ENCODE data around the gene UST. TPM values are rescaled to one million over a fixed set of nuclear protein-coding genes. Genes with fewer than 3 reads are reported as not detected.

The UST gene
- total and polyA plus RNA-seq, 2 of the 8 experiments (the other 6 are each of a cell fraction or from before 2014, with no cell fraction given): 13.5 to 34.5 TPM

DNA sequence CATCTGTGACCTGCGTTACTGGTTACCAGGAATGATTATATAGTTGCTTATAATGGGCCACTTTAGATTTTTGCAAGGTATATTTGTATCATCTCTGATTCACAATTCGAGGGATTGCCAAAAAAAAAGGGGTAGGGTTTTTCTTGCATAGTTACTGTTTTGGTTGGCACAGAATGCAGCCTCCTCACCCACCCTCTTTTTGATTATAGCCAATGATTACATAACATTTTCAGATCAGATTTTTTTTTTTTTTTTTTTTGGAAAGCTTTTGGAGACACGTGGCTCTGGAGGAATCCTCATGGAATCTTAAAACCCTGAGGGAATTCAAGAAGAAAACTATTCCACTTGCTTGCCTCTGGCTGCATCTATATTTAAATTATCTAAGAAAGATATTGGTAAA, 53.7 kb downstream of the UST start:
- Histone ChIP-seq H3K27me3 (replicated peaks in 1 of 4; ENCODE audit: control insufficient read depth in 3 of 4, extremely low read depth in 1 of 4, insufficient read depth in 3 of 4, low read length in 3 of 4) (peaks cover 0 to 1% (median 0%) of the 10 kb centered on the region in 4 experiments; a peak in 1 of 7 replicates), H3K27ac (ENCODE audit: low read depth, low read length) (no peak overlapping the region), H2BK120ac (replicated peaks; ENCODE audit: low read depth, low read length) (no peak overlapping the region), H3K79me1 (ENCODE audit: low read depth, low read length) (peaks cover 18% of the 10 kb centered on the region), H2AK5ac (ENCODE audit: low read depth, low read length) (no peak overlapping the region), H2BK12ac (ENCODE audit: low read depth, low read length) (no peak overlapping the region), H3K56ac (replicated peaks; ENCODE audit: insufficient read length, low read depth, low read length) (no peak overlapping the region), H3K23me2 (ENCODE audit: low read depth, low read length) (no peaks in the 10 kb centered on the region), H3K9me3 (ENCODE audit: insufficient read depth in 2 of 2, low read depth in 1 of 2, low read length in 1 of 2) (no peaks in the 10 kb centered on the region), H4K91ac (replicated peaks; ENCODE audit: insufficient read length, low read length) (no peak overlapping the region), H2AFZ (ENCODE audit: low read length) (no peak overlapping the region), H3K14ac (ENCODE audit: insufficient read length) (no peak overlapping the region), H3K4me2 (ENCODE audit: insufficient read depth in 1 of 2, low read depth in 2 of 2, low read length in 2 of 2) (no peak overlapping the region), H2BK5ac (ENCODE audit: low read depth, low read length) (no peak overlapping the region), H2BK20ac (ENCODE audit: low read length) (no peak overlapping the region), H4K5ac (ENCODE audit: insufficient read length, low read depth, low read length) (no peak overlapping the region), H3K23ac (ENCODE audit: insufficient read length) (no peak overlapping the region), H3K18ac (ENCODE audit: extremely low read depth, low read length) (no peak overlapping the region), H3K4me1 (replicated peaks in 1 of 4; ENCODE audit: control insufficient read depth in 3 of 4, insufficient read depth in 4 of 4, low read length in 3 of 4) (peaks cover 3 to 11% (median 7%) of the 10 kb centered on the region in 4 experiments; a peak in 5 of 7 replicates), H3K9ac (replicated peaks in 1 of 4; ENCODE audit: extremely low read depth in 1 of 4, low read depth in 3 of 4, low read length in 3 of 4) (no peak overlapping the region), H3K36me3 (ENCODE audit: control insufficient read depth in 2 of 4, insufficient read depth in 4 of 4, low read length in 3 of 4) (no peaks in the 10 kb centered on the region), H4K8ac (ENCODE audit: extremely low read depth, insufficient read depth, low read length) (no peak overlapping the region), H3K4ac (replicated peaks; ENCODE audit: insufficient read length, low read depth, low read length) (no peak overlapping the region), H3K4me3 (ENCODE audit: extremely low read depth in 1 of 4, insufficient read depth in 2 of 4, low read depth in 3 of 4, low read length in 4 of 4) (no peak overlapping the region), H4K20me1 (replicated peaks in 1 of 2; ENCODE audit: control insufficient read depth in 1 of 2, insufficient read depth in 2 of 2, low read length in 2 of 2) (peaks cover 0 to 14% of the 10 kb centered on the region in 2 experiments), H2BK15ac (ENCODE audit: low read length) (no peak overlapping the region), H3K79me2 (ENCODE audit: control insufficient read depth in 1 of 2, insufficient read depth in 2 of 2, low read length in 2 of 2) (peaks cover 19 to 96% of the 10 kb centered on the region in 2 experiments)
- ChIA-PET CTCF (ENCODE audit: partially characterized antibody) (interaction anchor here (0.8 to 1.2 kb wide), 2 partner anchors 16 to 47 kb away, joined by 3 read pairs; no protein-coding TSS in a partner anchor), POLR2A (ENCODE audit: partially characterized antibody) (interaction anchor here (0.9 to 1.0 kb wide), 2 partner anchors 9 to 11 kb away, joined by 3 to 4 read pairs; no protein-coding TSS in a partner anchor)
- DNase-seq (ENCODE audit: low read depth in 1 of 2, low spot score in 2 of 2): no peak
- 92% methylated on average over 3 of the region's 3 CpGs; no CpG with 5 or more reads in 1 of the 2 experiments for WGBS, 2 experiments (ENCODE audit: extremely low coverage in 1 of 2, insufficient coverage in 1 of 2, insufficient read length in 1 of 2, insufficient replicate concordance in 2 of 2, low coverage in 1 of 2, low lambda C conversion rate in 2 of 2, missing lambda C conversion rate in 1 of 2)
- TF ChIP-seq PHF8 (conservative IDR thresholded peaks at IDR 0.05; ENCODE audit: low read depth, low read length) (no peak), NRF1 (IDR thresholded peaks at IDR 0.05; ENCODE audit: low read depth, low read length) (no peak), RNF2 (IDR thresholded peaks at IDR 0.05; ENCODE audit: borderline replicate concordance, low read depth, low read length, missing control alignments, poor library complexity, severe bottlenecking) (no peak), TBP (IDR thresholded peaks at IDR 0.05; ENCODE audit: low read depth, low read length) (no peak), NANOG (IDR thresholded peaks at IDR 0.05; ENCODE audit: insufficient read depth, low read depth, low read length, poor library complexity, severe bottlenecking) (no peak), SP2 (IDR thresholded peaks at IDR 0.05; ENCODE audit: low read length) (no peak), CTBP2 (IDR thresholded peaks at IDR 0.05; ENCODE audit: borderline replicate concordance, insufficient read depth, insufficient read length, low read length) (no peak), TAF1 (IDR thresholded peaks at IDR 0.05; ENCODE audit: low read depth, low read length) (no peak), GTF2F1 (IDR thresholded peaks at IDR 0.05; ENCODE audit: borderline replicate concordance, low read depth, low read length) (no peak)
- TF ChIP-seq, protein P1, sequence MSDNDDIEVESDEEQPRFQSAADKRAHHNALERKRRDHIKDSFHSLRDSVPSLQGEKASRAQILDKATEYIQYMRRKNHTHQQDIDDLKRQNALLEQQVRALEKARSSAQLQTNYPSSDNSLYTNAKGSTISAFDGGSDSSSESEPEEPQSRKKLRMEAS (IDR thresholded peaks at IDR 0.05): no peak
- TF ChIP-seq, protein P2, sequence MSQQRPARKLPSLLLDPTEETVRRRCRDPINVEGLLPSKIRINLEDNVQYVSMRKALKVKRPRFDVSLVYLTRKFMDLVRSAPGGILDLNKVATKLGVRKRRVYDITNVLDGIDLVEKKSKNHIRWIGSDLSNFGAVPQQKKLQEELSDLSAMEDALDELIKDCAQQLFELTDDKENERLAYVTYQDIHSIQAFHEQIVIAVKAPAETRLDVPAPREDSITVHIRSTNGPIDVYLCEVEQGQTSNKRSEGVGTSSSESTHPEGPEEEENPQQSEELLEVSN (IDR thresholded peaks at IDR 0.05): no peak
- FAIRE-seq: no peak

Measured in H1 (cell line).